GM12864 (cell line): ENCODE data around the gene TRAF3IP3.

Experiments
- DNase-seq: peaks from one replicate; pipeline ENCODE4 v3.0.0-alpha.2; 2011; ENCODE audit warnings: low read depth
- H3K4me3 ChIP-seq: 2 replicates; pipeline ENCODE4 v1.5.1; 2011; ENCODE audit warnings: mild to moderate bottlenecking, low read depth, low read length, control low read depth
- TF ChIP-seq, protein P1 (sequence below): IDR thresholded peaks from 2 replicates; pipeline ENCODE4 v1.5.1; 2011; ENCODE audit warnings: low read depth, mild to moderate bottlenecking, moderate library complexity, low read length, control low read depth, inconsistent platforms; ENCODE audit errors: missing control alignments

Gene TRAF3IP3

DNA sequence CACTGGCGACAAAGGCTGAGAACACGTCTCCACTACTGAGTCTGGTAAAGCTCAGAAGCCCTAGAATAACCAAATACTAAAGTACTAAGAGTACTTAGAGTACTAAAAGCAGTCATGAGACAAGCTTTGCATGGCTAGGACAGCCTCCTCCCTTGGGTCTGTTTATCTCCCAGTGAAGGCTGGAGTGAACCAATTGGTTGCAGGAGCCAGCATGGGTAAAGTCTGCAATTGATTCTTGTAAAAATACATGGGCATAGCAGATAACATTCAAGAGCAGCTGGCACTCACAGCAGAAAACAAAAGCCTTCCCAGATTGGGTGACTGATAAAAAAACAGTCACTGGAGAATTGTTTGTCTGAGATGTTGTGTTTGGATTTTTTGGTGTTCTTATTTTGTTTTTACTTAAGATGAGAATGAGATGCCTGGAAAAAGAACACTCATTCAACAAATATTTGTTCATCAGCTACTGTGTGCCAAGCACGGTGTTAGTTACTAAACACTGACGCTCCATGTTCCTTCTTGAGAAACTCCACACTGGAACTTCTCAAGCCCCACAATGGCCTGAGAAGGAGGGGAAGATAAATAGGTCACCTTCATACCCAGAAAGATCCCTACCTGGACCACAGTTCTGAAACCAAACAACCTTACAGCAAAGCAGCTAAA lies 46.4 kb downstream of the TRAF3IP3 start:
- DNase-seq: no peak
- H3K4me3 ChIP-seq: no peak overlapping the region
- TF ChIP-seq, protein P1, sequence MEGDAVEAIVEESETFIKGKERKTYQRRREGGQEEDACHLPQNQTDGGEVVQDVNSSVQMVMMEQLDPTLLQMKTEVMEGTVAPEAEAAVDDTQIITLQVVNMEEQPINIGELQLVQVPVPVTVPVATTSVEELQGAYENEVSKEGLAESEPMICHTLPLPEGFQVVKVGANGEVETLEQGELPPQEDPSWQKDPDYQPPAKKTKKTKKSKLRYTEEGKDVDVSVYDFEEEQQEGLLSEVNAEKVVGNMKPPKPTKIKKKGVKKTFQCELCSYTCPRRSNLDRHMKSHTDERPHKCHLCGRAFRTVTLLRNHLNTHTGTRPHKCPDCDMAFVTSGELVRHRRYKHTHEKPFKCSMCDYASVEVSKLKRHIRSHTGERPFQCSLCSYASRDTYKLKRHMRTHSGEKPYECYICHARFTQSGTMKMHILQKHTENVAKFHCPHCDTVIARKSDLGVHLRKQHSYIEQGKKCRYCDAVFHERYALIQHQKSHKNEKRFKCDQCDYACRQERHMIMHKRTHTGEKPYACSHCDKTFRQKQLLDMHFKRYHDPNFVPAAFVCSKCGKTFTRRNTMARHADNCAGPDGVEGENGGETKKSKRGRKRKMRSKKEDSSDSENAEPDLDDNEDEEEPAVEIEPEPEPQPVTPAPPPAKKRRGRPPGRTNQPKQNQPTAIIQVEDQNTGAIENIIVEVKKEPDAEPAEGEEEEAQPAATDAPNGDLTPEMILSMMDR: no peak

DNA sequence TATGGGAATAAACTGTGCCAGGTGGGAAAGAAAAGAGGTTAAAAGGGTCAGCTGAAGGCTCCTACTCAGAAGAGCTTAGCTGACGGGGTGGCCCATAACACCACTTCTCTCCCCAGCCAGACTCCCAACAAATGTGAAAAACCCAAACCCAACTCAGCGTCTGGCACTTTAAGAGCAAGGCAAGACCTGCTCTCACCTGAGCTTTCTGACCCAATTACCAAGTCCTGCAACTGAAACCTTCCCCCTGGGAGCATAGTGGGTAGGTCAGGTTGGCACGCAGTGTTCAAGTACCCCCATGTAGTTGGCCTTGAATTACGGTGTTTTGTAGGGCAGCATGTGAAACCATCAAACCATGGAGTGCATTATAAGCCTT lies 46.9 kb downstream of the TRAF3IP3 start:
- no peak for DNase-seq
- H3K4me3 ChIP-seq: no peak overlapping the region
- TF ChIP-seq, protein P1: no peak

DNA sequence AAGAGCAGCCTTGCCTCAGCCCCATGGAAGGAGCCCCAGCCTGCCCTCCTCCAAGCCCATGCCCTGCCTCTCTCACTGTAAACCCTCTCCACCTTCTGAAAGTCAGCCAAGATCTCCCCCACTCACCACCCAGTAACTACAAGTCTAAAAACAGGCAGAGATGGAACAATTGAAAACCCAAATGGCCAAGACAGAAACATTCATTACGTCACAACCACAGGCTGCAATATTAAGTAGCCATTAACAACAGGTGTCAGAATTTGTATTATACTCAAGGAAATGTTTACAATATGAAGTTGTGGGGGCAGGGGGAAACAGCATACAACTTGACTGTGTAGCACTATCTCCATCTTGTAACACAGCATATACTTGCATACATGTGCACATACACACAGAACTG lies 47.7 kb downstream of the TRAF3IP3 start:
- H3K4me3 ChIP-seq: no peak overlapping the region
- no peak for DNase-seq
- TF ChIP-seq, protein P1: no peak

DNA sequence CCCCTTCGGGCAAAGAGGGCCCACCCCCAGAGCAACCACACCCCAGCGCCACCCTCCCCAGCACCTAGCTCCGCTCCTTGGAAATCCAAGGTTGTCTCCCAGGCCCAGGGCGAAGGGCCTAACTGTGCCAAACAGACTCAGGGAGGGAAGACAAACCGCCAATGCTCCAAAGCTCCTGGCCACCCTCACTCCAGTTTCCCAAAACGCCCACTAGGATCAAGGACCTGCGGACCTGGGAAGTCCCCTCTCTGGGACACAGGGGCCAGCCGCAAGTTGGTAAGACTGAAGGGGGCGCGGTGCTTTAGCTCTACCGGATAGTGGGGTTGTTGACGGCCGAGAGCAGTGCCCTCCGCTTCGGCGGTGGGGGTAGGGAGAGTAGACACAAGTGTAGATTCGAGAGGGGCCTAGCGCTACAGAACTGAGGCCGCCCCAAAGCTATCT lies 49.5 kb downstream of the TRAF3IP3 start:
- no peak for DNase-seq
- no peak overlapping the region for H3K4me3 ChIP-seq
- TF ChIP-seq, protein P1: no peak

DNA sequence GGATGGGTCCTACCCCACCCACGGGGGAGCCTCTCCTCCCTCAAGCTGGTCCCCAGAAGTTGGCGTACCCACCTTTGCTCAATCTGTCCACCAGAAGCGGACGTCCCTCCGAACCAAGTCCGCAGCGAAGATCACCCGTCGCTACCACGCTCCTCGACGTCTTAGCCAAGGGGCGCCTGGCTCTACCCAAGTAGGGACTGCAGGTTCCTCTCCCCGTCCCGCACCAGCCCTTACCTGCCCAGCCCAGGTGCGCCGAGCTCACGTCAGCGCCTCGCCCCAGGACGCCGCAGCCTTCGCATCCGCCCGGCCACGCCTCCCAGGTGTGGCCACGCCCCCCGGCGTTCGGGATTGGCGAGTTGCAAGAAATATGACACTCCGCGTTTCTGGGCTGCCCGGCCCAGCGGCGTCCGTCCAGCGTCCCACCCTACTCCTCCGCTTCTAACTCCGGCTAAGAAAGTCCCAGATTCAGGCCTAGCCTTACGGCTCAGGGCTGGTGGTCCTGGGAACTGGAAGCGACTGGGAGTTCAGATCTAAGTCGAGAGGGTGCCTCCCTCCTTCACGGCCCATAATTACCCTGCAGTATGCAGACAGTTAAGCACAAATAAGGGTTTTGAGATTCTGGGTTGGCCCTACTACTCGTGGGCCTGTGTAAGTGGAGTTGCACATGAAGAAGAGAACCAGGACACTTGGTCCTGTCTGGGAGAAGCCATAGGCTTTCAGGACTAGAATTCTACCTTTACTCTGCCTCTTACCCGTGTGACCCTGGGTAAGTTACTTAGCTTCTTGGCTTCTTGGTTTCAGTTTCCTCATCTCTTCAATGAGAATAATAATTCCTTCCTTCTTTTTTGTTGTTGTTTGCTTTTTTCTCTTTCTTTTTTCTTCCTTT lies 50.3 kb downstream of the TRAF3IP3 start, which contains the start of gene IRF6:
Gene IRF6, minus strand, starts transcription at position 268 of the 886 bp plus-strand sequence. CDS start 4,729 bp downstream, outside the sequence.
- no peak for DNase-seq
- TF ChIP-seq, protein P1: no peak
- H3K4me3 ChIP-seq: peak within 1 kb of the TSS; percentile 39

DNA sequence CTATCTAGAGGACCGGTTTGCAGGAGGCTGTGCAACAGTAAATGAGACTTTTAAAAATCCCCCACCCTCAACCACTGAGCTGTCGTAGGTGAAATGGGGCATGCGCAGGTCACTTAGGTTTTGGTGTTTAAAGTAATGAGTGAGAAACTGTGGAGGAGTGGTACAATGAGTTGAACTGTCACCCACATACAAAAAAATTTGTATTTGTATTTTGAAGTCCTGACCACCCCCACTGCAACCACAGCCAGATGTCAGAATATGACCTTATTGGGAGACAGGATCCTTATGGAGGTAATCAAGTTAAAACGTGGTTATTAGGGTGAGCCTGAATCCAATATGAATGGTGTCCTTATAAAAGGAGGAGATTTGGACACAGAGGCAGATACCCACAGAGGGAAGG lies 51.7 kb downstream of the TRAF3IP3 start:
- TF ChIP-seq, protein P1: no peak
- no peak overlapping the region for H3K4me3 ChIP-seq
- DNase-seq: no peak
